DOHH2 (cell line): ENCODE data around the gene DYRK1A.

Experiments used
- CTCF ChIP-seq: fragments of 200-600 bp; sonication (generic); IDR thresholded peaks from one replicate; pipeline ENCODE4 v1.5.1; 2014; ENCODE audit warnings: antibody characterized with exemption, mild to moderate bottlenecking, low read depth, low read length; ENCODE audit not compliant: poor library complexity, severe bottlenecking
- EZH2phosphoT487 ChIP-seq: fragments of 200-600 bp; sonication (generic); IDR thresholded peaks from 2 replicates; pipeline ENCODE4 v1.6.1; 2017; ENCODE audit warnings: borderline replicate concordance, mild to moderate bottlenecking, antibody characterized with exemption, low read length, moderate library complexity, mixed read lengths

DNA sequence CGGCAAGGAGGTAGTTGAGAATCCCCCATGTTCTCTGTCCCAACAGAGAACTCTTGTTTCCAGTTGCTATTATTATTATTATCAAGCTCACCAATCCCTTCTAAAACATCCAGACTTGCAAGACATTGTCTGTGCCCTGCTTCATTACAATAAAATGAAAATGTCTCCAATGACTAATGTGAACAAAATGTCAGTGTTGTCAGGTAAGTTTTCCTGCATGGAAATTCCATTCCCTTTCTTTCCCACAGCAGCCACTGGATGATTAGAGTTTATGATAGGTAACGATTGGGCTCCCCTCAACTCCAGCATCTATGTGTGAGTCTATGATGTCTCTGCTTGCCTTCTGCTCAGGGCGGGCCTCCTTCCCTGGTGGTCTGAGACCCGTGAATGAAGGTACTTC, 8.9 kb upstream of the DYRK1A start:
- TF ChIP-seq CTCF (no peak), EZH2phosphoT487 (no peak)
